ENCODE measurements around the gene RHNO1.

DNA sequence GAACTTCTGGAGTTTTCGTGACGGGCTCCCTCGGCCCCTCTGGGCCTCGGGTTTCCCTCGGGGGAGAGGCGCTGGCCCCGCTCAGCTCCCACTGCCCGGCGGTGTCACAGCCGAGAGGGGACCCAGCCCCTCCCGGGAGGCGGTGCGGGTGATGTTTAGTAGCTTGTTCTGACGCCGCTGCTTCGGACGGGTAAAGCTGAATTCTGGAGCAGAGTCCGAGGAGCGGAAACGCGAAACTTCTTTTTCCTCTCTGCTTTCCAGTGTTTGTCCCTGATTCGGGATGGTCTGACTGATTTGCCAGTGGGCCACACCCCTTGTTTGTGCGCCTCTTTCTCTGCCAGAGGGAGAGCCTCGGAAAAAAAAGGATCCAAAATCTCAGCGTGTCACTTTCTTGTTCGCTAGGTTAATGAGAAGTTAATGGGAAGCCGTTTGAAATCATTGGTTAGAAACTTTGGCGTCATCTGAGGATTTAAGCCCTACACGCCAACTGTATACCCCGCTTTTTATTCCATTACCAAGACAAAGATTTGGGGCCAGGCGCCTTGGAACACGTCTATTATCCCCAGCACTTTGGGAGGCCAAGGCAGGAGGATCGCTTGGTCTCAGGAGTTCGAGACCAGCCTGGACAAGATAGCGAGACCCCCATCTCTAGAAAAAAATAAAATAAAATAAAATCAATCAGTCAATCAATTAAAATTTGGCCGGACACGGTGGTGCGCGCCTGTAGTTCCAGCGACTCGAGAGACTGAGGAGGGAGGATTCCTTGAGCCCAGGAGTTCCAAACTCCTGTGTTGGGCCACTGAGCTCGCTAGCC is 14.4 kb downstream of the RHNO1 start:
- TF ChIP-seq, protein P1, sequence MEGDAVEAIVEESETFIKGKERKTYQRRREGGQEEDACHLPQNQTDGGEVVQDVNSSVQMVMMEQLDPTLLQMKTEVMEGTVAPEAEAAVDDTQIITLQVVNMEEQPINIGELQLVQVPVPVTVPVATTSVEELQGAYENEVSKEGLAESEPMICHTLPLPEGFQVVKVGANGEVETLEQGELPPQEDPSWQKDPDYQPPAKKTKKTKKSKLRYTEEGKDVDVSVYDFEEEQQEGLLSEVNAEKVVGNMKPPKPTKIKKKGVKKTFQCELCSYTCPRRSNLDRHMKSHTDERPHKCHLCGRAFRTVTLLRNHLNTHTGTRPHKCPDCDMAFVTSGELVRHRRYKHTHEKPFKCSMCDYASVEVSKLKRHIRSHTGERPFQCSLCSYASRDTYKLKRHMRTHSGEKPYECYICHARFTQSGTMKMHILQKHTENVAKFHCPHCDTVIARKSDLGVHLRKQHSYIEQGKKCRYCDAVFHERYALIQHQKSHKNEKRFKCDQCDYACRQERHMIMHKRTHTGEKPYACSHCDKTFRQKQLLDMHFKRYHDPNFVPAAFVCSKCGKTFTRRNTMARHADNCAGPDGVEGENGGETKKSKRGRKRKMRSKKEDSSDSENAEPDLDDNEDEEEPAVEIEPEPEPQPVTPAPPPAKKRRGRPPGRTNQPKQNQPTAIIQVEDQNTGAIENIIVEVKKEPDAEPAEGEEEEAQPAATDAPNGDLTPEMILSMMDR (IDR thresholded peaks at IDR 0.05), result no peak
- TF ChIP-seq SIN3A (IDR thresholded peaks at IDR 0.05; ENCODE audit: borderline replicate concordance, insufficient read depth, low read depth, low read length), result no peak

Measured in Panc1 (cell line).